Activated CD4-positive, alpha-beta T cell treated with anti-CD3 and anti-CD28 coated beads, Interleukin-2, amount 10 ng/mL, durations not matched to agents 24 days and 14 days (primary cell): Measurements from ENCODE around the gene MS4A14. TPM values are rescaled to one million over a fixed set of nuclear protein-coding genes. Genes with fewer than 3 reads are reported as not detected.

Experiments
- DNase-seq: peaks from one replicate; pipeline ENCODE4 v3.0.0; 2022
- H3K27ac Mint-ChIP-seq: one replicate; pipeline ENCODE4 v1.8.0; 2022; ENCODE audit warnings: mild to moderate bottlenecking, mixed read lengths
- H3K27me3 Mint-ChIP-seq: one replicate; pipeline ENCODE4 v1.8.0; 2022; ENCODE audit warnings: mixed read lengths
- H3K36me3 Mint-ChIP-seq: one replicate; pipeline ENCODE4 v1.8.0; 2022; ENCODE audit warnings: low read depth, mild to moderate bottlenecking, mixed read lengths
- H3K4me1 Mint-ChIP-seq: one replicate; pipeline ENCODE4 v1.8.0; 2021; ENCODE audit warnings: mixed read lengths
- H3K4me3 Mint-ChIP-seq: one replicate; pipeline ENCODE4 v1.8.0; 2022; ENCODE audit warnings: mild to moderate bottlenecking, moderate library complexity, mixed read lengths
- H3K9me3 Mint-ChIP-seq: one replicate; pipeline ENCODE4 v1.8.0; 2021; ENCODE audit warnings: mixed read lengths
- intact Hi-C: fragments of 100-400 bp; cut with micrococcal nuclease; formaldehyde crosslinking; loops from one replicate; pipeline ENCODE4 v1.15.1; 2023
- total RNA-seq: library from RNA; stranded (reverse); gene quantifications from 2 replicates; pipeline ENCODE4 v1.2.3, GENCODE V29; 2022

The MS4A14 gene
- total RNA-seq, 1 donor from 2014 or later, result not detected

- Mint-ChIP-seq H3K36me3 (no peaks in the 10 kb centered on the region), H3K27ac (no peak overlapping the region), H3K4me1 (no peaks in the 10 kb centered on the region), H3K9me3 (no peaks in the 10 kb centered on the region), H3K27me3 (peaks cover 10% of the 10 kb centered on the region), H3K4me3 (no peak overlapping the region)
- intact Hi-C loops, result no loop called here
- DNase-seq, result no peak
These were observed 24.9 kb upstream of the MS4A14 start for GRCh38 chr11:60371386-60371785.

- Mint-ChIP-seq H3K27ac (no peak overlapping the region), H3K4me1 (no peaks in the 10 kb centered on the region), H3K27me3 (peaks cover 10% of the 10 kb centered on the region), H3K36me3 (no peaks in the 10 kb centered on the region), H3K4me3 (no peak overlapping the region), H3K9me3 (no peaks in the 10 kb centered on the region)
- DNase-seq, result no peak
- intact Hi-C loops, result no loop called here
These were observed 24.4 kb upstream of the MS4A14 start for GRCh38 chr11:60371854-60372253.

GRCh38 chr11:60372767-60373166 lies 23.5 kb upstream of the MS4A14 start:
- Mint-ChIP-seq H3K27ac (no peak overlapping the region), H3K36me3 (no peaks in the 10 kb centered on the region), H3K4me1 (peaks cover under 1% of the 10 kb centered on the region), H3K9me3 (no peaks in the 10 kb centered on the region), H3K4me3 (no peak overlapping the region), H3K27me3 (peaks cover 12% of the 10 kb centered on the region)
- DNase-seq, result no peak
- intact Hi-C loops, result no loop called here

- Mint-ChIP-seq H3K27ac (no peak overlapping the region), H3K36me3 (no peaks in the 10 kb centered on the region), H3K4me1 (peaks cover 7% of the 10 kb centered on the region), H3K9me3 (no peaks in the 10 kb centered on the region), H3K27me3 (peaks cover 17% of the 10 kb centered on the region), H3K4me3 (no peak overlapping the region)
- DNase-seq, result no peak
- intact Hi-C loops, result no loop called here
These were observed 20.9 kb upstream of the MS4A14 start for GRCh38 chr11:60375316-60375715.

- intact Hi-C loops, result no loop called here
- Mint-ChIP-seq H3K27ac (no peak overlapping the region), H3K9me3 (no peaks in the 10 kb centered on the region), H3K4me3 (no peak overlapping the region), H3K36me3 (no peaks in the 10 kb centered on the region), H3K4me1 (peaks cover 7% of the 10 kb centered on the region), H3K27me3 (peaks cover 11% of the 10 kb centered on the region)
- DNase-seq, result no peak
These were observed 19.7 kb upstream of the MS4A14 start for GRCh38 chr11:60376601-60377000.

- Mint-ChIP-seq H3K27me3 (peaks cover 12% of the 10 kb centered on the region), H3K9me3 (no peaks in the 10 kb centered on the region), H3K4me3 (no peak overlapping the region), H3K4me1 (peaks cover 7% of the 10 kb centered on the region), H3K27ac (no peak overlapping the region), H3K36me3 (no peaks in the 10 kb centered on the region)
- DNase-seq, result no peak
- intact Hi-C loops, result no loop called here
These were observed 18.7 kb upstream of the MS4A14 start for GRCh38 chr11:60377401-60378136.

- peaks cover 12% of the 10 kb centered on the region for H3K27me3 Mint-ChIP-seq
- no peak within 1 kb of the TSS for H3K4me3 Mint-ChIP-seq
- peaks cover 7% of the 10 kb centered on the region for H3K4me1 Mint-ChIP-seq
- H3K36me3 Mint-ChIP-seq, result no peaks in the 10 kb centered on the region
- H3K9me3 Mint-ChIP-seq, result no peaks in the 10 kb centered on the region
- no peak for DNase-seq
- H3K27ac Mint-ChIP-seq, result no peak within 1 kb of the TSS
- intact Hi-C loops, result no loop called here
These were observed 17.9 kb upstream of the MS4A14 start, which contains the start of gene MS4A7 for GRCh38 chr11:60378354-60378753. TSS of gene MS4A7 (plus strand) at chr11:60378532. CDS start at chr11:60383142, 4,610 bp downstream.

- Mint-ChIP-seq H3K4me1 (no peaks in the 10 kb centered on the region), H3K4me3 (no peak overlapping the region), H3K27ac (no peak overlapping the region), H3K27me3 (no peaks in the 10 kb centered on the region), H3K36me3 (no peaks in the 10 kb centered on the region), H3K9me3 (no peaks in the 10 kb centered on the region)
- intact Hi-C loops, result no loop called here
- DNase-seq, result no peak
These were observed 6.9 kb upstream of the MS4A14 start for GRCh38 chr11:60389279-60389910.

- intact Hi-C loops, result no loop called here
- H3K27ac Mint-ChIP-seq, result no peak overlapping the region
- no peak overlapping the region for H3K4me3 Mint-ChIP-seq
- no peaks in the 10 kb centered on the region for H3K9me3 Mint-ChIP-seq
- H3K27me3 Mint-ChIP-seq, result no peaks in the 10 kb centered on the region
- no peaks in the 10 kb centered on the region for H3K4me1 Mint-ChIP-seq
- H3K36me3 Mint-ChIP-seq, result no peaks in the 10 kb centered on the region
- DNase-seq, result no peak
These were observed 5.8 kb upstream of the MS4A14 start for GRCh38 chr11:60390419-60390818.

GRCh38 chr11:60392361-60392760 lies 3.9 kb upstream of the MS4A14 start:
- no peak overlapping the region for H3K4me3 Mint-ChIP-seq
- H3K4me1 Mint-ChIP-seq, result no peaks in the 10 kb centered on the region
- no peak overlapping the region for H3K27ac Mint-ChIP-seq
- peaks cover 2% of the 10 kb centered on the region for H3K27me3 Mint-ChIP-seq
- DNase-seq, result no peak
- intact Hi-C loops, result no loop called here
- H3K36me3 Mint-ChIP-seq, result no peaks in the 10 kb centered on the region
- H3K9me3 Mint-ChIP-seq, result no peaks in the 10 kb centered on the region

- Mint-ChIP-seq H3K9me3 (no peaks in the 10 kb centered on the region), H3K27me3 (peaks cover 3% of the 10 kb centered on the region), H3K36me3 (no peaks in the 10 kb centered on the region), H3K27ac (no peak overlapping the region), H3K4me3 (no peak overlapping the region), H3K4me1 (no peaks in the 10 kb centered on the region)
- DNase-seq, result no peak
- intact Hi-C loops, result no loop called here
These were observed 3.2 kb upstream of the MS4A14 start for GRCh38 chr11:60393016-60393415.

- H3K36me3 Mint-ChIP-seq, result no peaks in the 10 kb centered on the region
- H3K4me1 Mint-ChIP-seq, result no peaks in the 10 kb centered on the region
- H3K27ac Mint-ChIP-seq, result no peak overlapping the region
- H3K27me3 Mint-ChIP-seq, result peaks cover 3% of the 10 kb centered on the region
- H3K4me3 Mint-ChIP-seq, result no peak overlapping the region
- intact Hi-C loops, result no loop called here
- no peak for DNase-seq
- H3K9me3 Mint-ChIP-seq, result no peaks in the 10 kb centered on the region
These were observed 1.4 kb upstream of the MS4A14 start for GRCh38 chr11:60394666-60395380.

- Mint-ChIP-seq H3K9me3 (no peaks in the 10 kb centered on the region), H3K36me3 (no peaks in the 10 kb centered on the region), H3K27ac (no peak overlapping the region), H3K27me3 (peaks cover 3% of the 10 kb centered on the region), H3K4me1 (no peaks in the 10 kb centered on the region), H3K4me3 (no peak overlapping the region)
- DNase-seq, result no peak
- intact Hi-C loops, result no loop called here
These were observed 540 bp downstream of the MS4A14 start for GRCh38 chr11:60396799-60397198.

GRCh38 chr11:60420015-60420414 lies 23.8 kb downstream of the MS4A14 start:
- Mint-ChIP-seq H3K4me3 (no peak overlapping the region), H3K4me1 (no peaks in the 10 kb centered on the region), H3K36me3 (no peaks in the 10 kb centered on the region), H3K27me3 (peaks cover 3% of the 10 kb centered on the region), H3K9me3 (no peaks in the 10 kb centered on the region), H3K27ac (no peak overlapping the region)
- intact Hi-C loops, result no loop called here
- DNase-seq, result no peak
